Neural progenitor cell (in vitro differentiated cells): Measurements from ENCODE around the gene CDH13.

ENCODE experiments used
- EZH2 ChIP-seq: fragments of 200-600 bp; sonication (generic); IDR thresholded peaks from 2 replicates; pipeline ENCODE4 v1.6.1; 2017; ENCODE audit warnings: antibody characterized with exemption, mild to moderate bottlenecking, moderate library complexity
- EZH2phosphoT487 ChIP-seq: fragments of 200-600 bp; sonication (generic); IDR thresholded peaks from 2 replicates; pipeline ENCODE4 v1.6.1; 2017; ENCODE audit warnings: antibody characterized with exemption
- TF ChIP-seq, protein P1 (sequence below): fragments of 200-600 bp; sonication (generic); IDR thresholded peaks from 2 replicates; pipeline ENCODE4 v1.5.1; 2017; ENCODE audit warnings: antibody characterized with exemption, mild to moderate bottlenecking

DNA sequence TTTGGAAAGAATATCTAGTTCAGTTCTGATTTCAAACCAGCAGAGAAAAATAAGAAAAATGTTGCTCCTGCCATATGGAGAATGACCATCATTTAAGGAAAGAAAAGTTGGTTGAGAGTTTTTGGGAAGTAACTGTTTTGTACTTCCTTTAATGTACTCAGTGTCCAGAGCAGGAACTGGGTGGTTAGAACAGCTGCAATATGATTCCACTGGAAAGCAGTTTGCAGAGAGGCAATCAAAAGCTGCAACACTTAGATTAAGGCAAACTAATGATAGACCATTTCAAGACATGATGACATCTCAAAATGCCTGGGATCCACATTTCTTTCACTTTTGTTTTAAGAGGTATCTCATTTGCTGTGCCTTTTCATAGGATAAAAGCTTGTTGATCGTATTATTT, 867.7 kb downstream of the CDH13 start:
- TF ChIP-seq, protein P1, sequence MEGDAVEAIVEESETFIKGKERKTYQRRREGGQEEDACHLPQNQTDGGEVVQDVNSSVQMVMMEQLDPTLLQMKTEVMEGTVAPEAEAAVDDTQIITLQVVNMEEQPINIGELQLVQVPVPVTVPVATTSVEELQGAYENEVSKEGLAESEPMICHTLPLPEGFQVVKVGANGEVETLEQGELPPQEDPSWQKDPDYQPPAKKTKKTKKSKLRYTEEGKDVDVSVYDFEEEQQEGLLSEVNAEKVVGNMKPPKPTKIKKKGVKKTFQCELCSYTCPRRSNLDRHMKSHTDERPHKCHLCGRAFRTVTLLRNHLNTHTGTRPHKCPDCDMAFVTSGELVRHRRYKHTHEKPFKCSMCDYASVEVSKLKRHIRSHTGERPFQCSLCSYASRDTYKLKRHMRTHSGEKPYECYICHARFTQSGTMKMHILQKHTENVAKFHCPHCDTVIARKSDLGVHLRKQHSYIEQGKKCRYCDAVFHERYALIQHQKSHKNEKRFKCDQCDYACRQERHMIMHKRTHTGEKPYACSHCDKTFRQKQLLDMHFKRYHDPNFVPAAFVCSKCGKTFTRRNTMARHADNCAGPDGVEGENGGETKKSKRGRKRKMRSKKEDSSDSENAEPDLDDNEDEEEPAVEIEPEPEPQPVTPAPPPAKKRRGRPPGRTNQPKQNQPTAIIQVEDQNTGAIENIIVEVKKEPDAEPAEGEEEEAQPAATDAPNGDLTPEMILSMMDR: no peak
- no peak for TF ChIP-seq EZH2
- TF ChIP-seq EZH2phosphoT487: no peak
